Kidney glomerular epithelial cell (primary cell): ENCODE measurements around the gene GPR39.

Source experiments
- DNase-seq: peaks from one replicate; lab custom pipeline; 2025; lab: John Stamatoyannopoulos, UW

The GPR39 gene

DNA sequence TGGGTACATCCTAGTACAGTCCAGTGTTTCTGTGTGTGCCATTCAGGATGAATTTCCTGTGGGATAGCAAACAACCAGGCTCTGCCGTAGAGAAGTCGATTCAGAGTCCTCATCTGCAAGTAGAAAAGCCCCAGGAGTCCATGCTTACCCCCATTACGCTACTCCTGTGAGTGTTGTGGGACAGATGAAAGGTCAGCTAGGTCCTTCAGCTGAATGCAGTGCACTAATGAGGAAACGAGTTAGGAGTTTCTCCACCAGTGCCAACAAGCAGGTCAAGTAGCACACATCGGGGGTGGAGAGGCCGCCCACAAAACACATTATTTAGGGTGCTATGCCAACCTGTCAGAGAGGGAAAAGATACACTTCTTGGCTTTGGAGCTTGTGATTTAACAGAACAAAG, 2.5 kb upstream of the GPR39 start:
- no peak for DNase-seq

DNA sequence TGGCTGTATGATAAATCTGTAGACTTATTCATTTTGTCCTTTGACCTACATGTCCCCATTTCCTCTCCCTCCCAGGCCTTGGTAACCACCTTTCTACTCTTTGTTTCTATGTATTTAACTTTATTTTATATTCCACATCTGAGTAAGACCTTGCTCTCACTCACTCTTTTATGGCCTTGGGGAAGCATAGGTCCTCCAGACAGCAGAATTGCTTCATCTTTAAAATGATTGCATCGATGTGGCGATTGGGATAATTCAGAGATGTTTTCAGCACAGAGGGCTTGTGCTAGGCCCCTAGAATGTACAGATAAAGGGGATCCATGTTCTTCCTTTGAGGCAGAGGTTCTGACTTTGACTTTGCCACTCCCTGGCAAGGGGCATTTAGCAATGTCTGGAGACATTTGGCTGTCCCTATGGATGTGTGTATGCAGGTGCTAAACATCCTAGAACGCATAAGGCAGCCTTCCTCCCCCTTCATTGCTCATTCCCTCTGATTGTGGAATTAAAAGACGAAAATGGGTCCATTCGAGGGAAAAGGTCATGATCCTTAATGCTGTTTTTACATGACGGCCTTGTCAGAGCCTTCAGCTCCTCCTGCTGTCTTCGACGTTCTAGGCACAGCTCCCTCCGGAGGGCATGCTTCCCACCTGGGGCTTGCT, 1.2 kb upstream of the GPR39 start:
- no peak for DNase-seq

DNA sequence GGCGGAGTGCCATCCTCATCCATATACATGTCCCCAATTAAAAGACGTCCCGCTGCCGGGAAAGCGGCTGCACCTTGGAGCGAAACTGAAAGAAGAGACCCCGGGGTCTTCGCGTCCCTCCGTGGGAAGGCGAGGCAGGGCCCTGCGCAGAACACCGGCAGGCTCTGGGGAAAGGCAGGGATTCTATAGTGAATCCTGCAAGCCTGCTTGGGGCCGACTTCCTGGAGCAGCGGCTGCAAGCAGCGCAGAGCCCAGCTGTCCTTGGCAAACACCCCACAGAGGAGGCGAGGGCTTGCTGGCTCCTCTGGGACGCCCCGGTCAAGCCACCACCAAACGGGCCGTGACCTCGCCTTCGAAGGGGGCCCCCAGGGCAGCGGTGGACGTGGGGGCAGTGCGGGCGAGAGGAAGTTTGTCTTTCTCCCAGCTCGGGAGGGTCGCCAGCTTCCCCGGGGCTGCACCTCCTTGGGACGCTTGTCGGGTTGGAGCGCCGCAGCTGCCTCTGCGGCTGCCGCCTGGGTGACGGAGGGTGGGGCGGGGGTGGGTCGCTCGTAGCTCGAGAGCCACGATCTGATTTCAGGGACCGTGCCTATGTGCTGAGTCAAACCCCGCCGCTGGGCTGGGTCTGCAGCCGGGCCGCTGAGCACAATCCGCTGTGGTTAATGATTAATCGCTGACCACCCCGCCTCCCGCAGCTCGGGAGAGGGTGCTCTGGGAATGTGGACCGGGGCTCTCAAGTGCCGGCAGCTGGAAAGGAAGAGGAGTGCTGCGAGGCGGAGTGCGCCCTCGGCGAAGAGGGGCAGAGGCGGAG, 486 bp upstream of the GPR39 start:
- DNase-seq: peak; percentile 92

- no peak for DNase-seq
These were observed 928 bp downstream of the GPR39 start for GRCh38 chr2:132417430-132418035.

DNA sequence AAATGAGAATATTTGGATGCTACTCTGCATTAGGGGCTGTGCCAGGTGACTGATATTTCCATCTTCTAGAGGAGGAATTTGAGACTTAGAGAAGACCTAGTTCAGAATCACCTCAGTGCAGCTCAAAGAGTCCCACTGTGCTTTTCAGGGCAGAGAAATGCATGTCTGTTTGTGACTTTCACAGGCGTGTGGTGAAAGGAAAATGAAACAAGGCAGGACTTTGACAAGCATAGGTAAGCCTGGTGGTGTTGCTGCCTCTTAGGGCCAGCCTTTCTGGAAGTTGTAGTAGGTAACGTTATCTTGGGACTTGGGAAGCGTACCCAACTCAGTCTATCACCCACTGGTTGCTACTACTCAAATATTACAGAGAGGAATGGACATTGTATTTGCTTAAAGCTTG, 2.6 kb downstream of the GPR39 start:
- DNase-seq: no peak

DNA sequence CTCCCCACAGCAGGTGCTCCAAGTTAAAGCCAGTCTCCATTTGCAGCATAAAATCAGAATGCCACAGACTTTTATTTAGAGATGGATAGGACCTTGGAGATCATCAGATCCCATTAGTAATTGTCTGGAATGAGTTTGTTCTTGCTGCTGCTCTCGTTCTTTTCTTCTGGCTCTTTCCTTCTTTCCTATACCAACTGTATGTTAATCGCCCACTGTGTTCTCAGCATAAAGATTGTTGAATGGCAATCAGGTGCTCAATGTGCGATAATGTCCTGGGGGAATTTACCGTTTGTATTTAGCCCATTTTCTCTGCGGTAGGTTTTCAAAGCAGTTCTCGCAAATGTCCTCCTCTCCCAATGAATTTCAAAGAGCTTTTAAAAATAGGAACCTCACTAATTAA, 3.3 kb downstream of the GPR39 start:
- DNase-seq: no peak

DNA sequence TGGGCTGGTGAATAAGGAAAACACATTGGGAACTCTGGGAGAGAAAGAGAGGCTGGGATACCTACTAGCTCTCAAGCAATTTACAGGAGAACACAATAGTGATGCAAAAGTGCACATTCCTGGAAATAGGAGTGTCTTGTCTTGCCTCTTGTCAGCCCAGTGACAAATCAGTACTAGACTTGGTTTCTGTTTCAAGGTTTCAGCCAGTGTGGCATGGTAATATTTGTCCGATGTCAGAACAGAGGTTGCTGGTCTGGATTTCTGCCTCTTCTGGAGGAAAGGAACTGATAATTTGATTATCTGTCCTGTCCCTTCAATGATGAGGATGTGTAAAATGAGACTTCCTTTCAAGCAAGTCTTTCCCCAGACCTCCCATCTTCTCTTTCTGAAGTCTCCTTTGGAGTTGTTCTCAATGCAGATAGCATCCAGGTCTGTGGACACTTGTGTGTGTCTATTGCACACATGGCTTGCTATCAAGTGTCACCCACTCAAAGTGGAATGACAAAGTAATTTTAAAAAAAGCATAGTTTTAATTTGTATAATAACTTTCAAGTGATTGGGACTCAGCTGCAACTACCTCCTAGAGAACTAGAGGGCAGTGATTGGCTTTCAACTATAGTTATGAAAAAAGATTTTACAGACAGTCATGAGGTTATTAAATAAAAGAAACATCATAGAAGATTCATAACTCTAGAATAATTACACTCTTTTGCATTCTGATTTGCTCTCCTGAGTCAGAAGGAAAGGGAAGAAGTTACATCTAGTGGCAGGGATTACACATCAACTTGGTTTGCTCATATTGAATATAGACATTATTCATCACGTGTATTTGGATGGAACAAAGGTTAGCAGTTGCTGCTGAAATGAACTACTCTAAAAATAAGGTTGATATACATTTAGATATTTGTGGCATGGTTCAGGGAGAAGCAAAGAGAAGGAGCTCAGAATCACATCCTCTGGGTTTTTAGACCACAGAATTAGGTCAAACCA, 4.5 kb downstream of the GPR39 start:
- DNase-seq: no peak

DNA sequence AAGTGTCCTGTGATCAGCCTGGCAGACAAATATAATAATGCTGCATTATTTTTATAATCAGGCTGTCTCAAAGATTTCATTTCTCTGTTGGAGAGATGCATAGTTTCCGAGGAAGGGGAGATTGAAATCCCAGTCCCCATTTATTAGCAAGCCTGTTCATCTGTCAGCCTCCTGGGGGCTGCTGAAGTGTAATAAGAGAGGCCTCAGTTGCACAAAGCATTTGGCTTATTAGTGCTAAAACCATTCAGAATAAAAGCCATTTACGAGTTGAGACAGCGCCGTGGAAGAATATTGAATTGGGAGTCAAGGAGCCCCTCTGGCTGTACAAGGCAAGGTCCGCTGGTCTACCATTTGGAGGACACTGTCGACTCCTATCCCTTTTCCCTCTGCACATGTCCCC, 6.1 kb downstream of the GPR39 start:
- no peak for DNase-seq

GRCh38 chr2:132424526-132425121, 8.0 kb downstream of the GPR39 start:
- no peak for DNase-seq

GRCh38 chr2:132426033-132426432, 9.4 kb downstream of the GPR39 start:
- no peak for DNase-seq

DNA sequence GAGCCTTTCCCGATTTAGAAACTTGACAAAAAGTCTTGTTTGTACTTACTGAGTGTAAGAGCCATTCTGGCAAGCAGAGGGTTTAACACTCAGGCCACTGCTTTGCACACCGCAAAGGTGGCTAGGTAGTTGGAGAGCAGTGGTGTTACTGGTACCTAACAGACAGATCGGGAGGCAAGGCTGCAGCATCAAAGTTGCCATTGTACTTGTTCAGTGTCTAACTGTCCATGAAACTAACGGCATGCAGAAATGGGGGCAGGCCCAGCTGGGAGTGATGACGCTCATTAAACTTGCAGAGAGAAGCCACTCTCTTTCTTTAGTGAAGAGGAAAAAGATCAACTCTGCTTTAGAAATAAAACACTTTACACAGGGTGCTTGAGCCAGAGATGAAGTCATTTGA, 10.1 kb downstream of the GPR39 start:
- no peak for DNase-seq

DNA sequence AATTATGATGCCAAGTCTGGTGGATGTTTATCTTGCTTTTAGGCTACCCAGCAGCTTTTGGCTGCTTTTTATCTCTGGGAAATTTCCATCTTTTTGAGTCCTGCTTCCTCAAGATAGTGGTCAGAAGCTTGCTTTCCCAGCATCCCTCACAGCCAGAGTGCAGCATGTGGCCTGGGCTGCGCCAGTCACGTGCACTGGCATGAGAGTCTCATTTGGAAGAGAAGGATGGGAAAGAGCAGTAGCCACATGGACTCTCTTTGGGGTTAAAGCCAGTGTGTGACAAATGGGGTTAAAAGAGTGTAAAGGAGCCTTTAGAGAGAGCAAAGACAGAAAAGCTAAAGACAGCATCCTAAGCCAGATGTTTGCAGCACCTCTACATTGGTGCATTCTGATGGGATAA, 12.7 kb downstream of the GPR39 start:
- no peak for DNase-seq

- no peak for DNase-seq
These were observed 13.5 kb downstream of the GPR39 start for GRCh38 chr2:132429941-132430573.

GRCh38 chr2:132430895-132431294, 14.3 kb downstream of the GPR39 start:
- DNase-seq: no peak

DNA sequence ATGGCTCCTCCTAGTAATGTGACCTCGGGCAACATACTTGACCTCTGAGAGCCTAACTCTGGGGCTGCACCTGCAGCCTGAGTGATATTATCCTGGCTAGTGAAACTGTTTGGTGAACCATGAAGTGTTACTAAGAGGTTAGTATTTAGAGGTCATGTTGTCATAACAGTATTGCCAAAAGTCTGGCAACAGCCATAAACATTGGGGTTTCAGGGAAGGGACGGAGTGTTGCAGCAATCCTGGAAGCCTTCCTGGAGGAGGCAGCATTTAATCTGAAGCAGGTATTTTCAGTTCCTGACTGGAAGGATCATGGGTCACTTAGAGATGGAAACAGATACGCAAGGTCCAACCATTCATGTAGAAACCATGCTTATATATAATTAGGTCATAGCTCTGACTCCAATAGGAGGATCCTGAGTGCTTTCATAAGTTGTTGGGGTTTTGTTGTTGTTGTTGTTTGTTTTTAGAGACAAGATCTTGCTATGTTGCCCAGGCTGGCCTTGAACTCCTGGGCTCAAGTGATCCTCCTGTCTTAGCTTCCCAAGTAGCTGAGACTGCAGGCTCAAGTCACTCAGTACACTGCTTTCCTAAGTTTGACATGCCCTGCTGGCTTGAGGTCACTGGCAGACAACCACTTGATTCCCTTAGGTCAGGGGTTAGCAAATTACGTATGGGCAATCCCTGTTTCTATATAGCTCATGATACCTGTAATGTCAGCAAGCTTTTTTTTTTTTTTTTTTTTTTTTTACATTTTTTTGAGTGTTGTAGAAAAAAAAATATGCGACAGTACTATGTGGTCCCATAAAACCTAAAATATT, 21.5 kb downstream of the GPR39 start:
- no peak for DNase-seq

DNA sequence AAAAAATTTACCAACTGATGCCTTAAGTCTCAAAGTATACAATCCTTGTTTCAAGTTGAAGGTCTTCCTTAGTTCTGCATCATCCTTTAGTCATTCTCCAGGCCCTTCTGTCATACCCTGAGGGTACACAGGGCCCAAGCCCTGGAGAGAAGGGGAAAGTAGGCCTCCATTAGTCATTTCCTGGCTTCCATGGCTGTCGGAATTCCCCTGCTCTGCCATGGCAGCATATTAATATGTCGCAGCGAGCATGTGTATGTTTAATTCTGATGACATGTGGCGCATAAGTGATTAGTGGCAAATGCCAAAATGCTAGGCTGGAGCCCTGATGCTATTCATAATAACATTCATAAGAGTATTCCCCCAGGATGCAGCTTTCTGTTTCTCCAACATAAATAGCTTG, 22.1 kb downstream of the GPR39 start:
- peak; percentile 36 for DNase-seq

GRCh38 chr2:132439703-132440398, 23.2 kb downstream of the GPR39 start:
- no peak for DNase-seq

GRCh38 chr2:132441051-132441450, 24.4 kb downstream of the GPR39 start:
- DNase-seq: no peak

DNA sequence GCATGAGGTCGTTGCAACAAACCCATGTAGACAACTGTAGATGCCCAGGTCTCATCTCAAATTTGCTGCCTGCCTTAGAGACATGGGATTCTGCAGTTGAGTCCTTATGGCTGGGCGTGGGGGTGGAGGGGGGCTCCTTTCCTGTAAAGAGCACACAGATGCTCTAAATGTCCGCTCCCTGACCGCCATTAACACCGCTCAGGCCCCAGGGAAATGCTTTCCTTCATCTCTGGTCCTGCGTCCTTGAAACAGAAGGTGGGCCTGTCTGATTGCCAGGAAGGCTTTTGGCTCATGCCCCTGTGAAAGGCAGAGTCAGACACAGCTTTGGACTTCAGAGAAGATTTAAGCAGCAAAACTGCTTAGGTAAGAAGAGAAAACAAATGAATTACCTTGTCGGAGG, 25.7 kb downstream of the GPR39 start:
- no peak for DNase-seq

DNA sequence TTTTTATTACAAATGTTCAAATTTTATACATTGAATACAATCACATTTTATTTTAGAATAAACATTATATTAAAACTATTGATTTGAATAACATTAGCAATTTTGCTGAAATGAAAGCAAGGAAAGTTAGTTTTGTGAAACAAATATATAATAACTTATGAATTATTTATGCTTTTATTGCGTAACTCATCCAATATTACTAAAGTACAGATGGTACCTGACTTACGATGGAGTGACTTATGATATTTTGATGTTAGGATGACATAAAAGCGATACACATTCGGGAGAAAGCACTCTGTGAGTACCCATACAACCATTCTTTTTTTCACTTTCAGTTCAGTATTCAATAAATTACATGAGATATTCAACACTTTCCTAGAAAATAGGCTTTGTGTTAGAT, 26.5 kb downstream of the GPR39 start:
- no peak for DNase-seq
